Measurements from ENCODE around the gene LTB. TPM values are rescaled to one million over a fixed set of nuclear protein-coding genes. Genes with fewer than 3 reads are reported as not detected.
"Not testable (repeated sequence)": the region's sequence is repeated elsewhere in the genome, so short reads cannot be mapped to it uniquely, and the experiment has no call there.

Gene LTB
- total RNA-seq, 1 experiment from 2014 or later: not detected

DNA sequence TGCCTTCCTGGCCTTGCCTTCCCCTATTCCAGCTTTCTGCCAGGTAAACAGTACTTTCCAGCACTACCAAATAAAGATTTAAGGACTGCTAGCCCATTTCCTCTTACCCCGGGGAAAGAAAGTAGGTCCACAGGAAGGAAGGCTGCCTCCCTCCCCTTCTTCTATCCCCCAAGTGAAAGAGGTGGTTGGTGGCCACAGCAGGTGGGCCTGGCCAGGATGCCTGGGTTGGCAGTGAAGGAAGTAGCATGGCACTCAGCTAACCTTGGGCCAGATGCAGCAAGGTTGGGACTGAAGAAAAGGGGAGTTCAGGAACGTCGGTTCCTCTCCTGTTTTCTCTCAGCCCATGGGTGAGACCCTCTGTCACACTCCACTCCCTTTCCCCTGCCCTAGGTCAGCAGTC, 25.9 kb downstream of the LTB start:
- Mint-ChIP-seq H3K27ac (ENCODE audit: unreplicated experiment) (no peak overlapping the region), H3K4me1 (ENCODE audit: low read depth, unreplicated experiment) (no peaks in the 10 kb centered on the region), H3K36me3 (ENCODE audit: insufficient read depth, unreplicated experiment) (peaks cover 33% of the 10 kb centered on the region), H3K9me3 (ENCODE audit: unreplicated experiment) (no peaks in the 10 kb centered on the region), H3K27me3 (ENCODE audit: insufficient read depth, unreplicated experiment) (no peaks in the 10 kb centered on the region), H3K4me3 (ENCODE audit: unreplicated experiment) (no peak overlapping the region)
- Histone ChIP-seq H3K4me3 (ENCODE audit: low read depth, low read length) (no peak overlapping the region), H3K27me3 (replicated peaks; ENCODE audit: control insufficient read depth, insufficient read depth, low read length) (no peaks in the 10 kb centered on the region), H3K36me3 (ENCODE audit: control insufficient read depth, insufficient read depth, low read length) (no peaks in the 10 kb centered on the region; the same call in 1 of the 2 replicates), H3K4me1 (peaks cover 4% of the 10 kb centered on the region; the same call in 1 of the 2 replicates), H3K9me3 (no peaks in the 10 kb centered on the region)
- TF ChIP-seq, protein P1, sequence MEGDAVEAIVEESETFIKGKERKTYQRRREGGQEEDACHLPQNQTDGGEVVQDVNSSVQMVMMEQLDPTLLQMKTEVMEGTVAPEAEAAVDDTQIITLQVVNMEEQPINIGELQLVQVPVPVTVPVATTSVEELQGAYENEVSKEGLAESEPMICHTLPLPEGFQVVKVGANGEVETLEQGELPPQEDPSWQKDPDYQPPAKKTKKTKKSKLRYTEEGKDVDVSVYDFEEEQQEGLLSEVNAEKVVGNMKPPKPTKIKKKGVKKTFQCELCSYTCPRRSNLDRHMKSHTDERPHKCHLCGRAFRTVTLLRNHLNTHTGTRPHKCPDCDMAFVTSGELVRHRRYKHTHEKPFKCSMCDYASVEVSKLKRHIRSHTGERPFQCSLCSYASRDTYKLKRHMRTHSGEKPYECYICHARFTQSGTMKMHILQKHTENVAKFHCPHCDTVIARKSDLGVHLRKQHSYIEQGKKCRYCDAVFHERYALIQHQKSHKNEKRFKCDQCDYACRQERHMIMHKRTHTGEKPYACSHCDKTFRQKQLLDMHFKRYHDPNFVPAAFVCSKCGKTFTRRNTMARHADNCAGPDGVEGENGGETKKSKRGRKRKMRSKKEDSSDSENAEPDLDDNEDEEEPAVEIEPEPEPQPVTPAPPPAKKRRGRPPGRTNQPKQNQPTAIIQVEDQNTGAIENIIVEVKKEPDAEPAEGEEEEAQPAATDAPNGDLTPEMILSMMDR (IDR thresholded peaks at IDR 0.05; ENCODE audit: insufficient read depth in 1 of 2, low read depth in 1 of 2, low read length in 1 of 2, severe bottlenecking in 1 of 2, unreplicated experiment in 1 of 2): no peak
- POLR2A ChIA-PET: no interaction called here
- intact Hi-C loops (cut with micrococcal nuclease; ENCODE audit: unreplicated experiment): no loop called here
- no TSS peak for BruUV-seq (replicated peaks)
- CTCF ChIA-PET: no interaction called here
- DNase-seq: no peak

DNA sequence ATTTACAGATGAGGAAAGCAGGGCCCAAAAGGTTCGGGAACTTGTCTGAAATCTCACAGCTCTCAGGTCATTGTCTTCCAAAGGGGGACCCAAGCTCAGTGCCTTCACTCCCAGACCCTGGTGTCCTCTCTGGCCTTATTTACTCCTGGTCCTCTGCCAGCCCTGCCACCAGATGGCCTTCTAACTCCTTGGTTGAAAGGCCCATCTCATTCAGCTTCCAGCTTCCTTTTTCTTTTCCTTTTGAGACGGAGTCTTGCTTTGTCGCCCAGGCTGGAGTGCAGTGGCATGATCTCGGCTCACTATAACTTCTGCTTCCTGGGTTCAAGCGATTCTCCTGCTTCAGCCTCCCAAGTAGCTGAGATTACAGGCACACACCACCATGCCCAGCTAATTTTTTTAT, 30.9 kb downstream of the LTB start:
- peak in 1 of 2 experiments; percentile 50 for DNase-seq
- H3K36me3 ChIP-seq (ENCODE audit: control insufficient read depth, insufficient read depth, low read length); H3K4me3 ChIP-seq (ENCODE audit: low read depth, low read length); BruUV-seq (replicated peaks); H3K9me3 Mint-ChIP-seq (ENCODE audit: unreplicated experiment); H3K27ac Mint-ChIP-seq (ENCODE audit: unreplicated experiment); H3K9me3 ChIP-seq; H3K4me3 Mint-ChIP-seq (ENCODE audit: unreplicated experiment); H3K4me1 Mint-ChIP-seq (ENCODE audit: low read depth, unreplicated experiment); H3K27me3 Mint-ChIP-seq (ENCODE audit: insufficient read depth, unreplicated experiment); H3K27me3 ChIP-seq (replicated peaks; ENCODE audit: control insufficient read depth, insufficient read depth, low read length); H3K4me1 ChIP-seq: not testable (repeated sequence)
- POLR2A ChIA-PET: interaction anchor here (1.0 kb wide), 1 partner anchor 10 kb away, joined by 4 read pairs; no protein-coding TSS in a partner anchor
- CTCF ChIA-PET: interaction anchor here (0.7 to 2.2 kb wide), 6 partner anchors 9 to 46 kb away, joined by 3 to 41 read pairs (median 4); partner anchors contain the start of gene TNF
- H3K36me3 Mint-ChIP-seq (ENCODE audit: insufficient read depth, unreplicated experiment): peaks cover 33% of the 10 kb centered on the region
- TF ChIP-seq, protein P1 (IDR thresholded peaks at IDR 0.05; ENCODE audit: insufficient read depth in 1 of 2, low read depth in 1 of 2, low read length in 1 of 2, severe bottlenecking in 1 of 2, unreplicated experiment in 1 of 2): peak in 1 of 2 experiments; percentile 54
- intact Hi-C loops (cut with micrococcal nuclease; ENCODE audit: unreplicated experiment): loop anchor here (1.0 kb wide), 1 partner anchor 47 kb away; no protein-coding TSS in a partner anchor

DNA sequence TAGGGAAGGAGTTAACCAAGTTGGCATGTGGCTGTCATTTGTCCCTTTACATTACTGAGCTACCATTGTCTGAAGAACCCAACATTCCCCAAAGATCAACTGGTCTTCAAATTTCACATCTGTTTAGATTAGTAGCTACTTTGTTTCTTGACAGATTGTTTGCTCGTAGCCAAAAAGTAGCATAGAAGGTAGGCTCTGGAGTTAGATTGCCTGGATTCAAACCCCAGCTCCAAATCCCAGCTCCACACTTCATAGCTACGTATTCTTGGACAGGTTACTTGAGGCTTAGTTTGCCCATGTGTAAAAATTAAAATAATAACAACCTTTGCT, 33.7 kb downstream of the LTB start:
- H3K4me1 Mint-ChIP-seq (ENCODE audit: low read depth, unreplicated experiment): peaks cover 12% of the 10 kb centered on the region
- H3K4me1 ChIP-seq: peaks cover 6% of the 10 kb centered on the region; the same call in 1 of the 2 replicates
- TF ChIP-seq, protein P1 (IDR thresholded peaks at IDR 0.05; ENCODE audit: insufficient read depth in 1 of 2, low read depth in 1 of 2, low read length in 1 of 2, severe bottlenecking in 1 of 2, unreplicated experiment in 1 of 2): no peak
- CTCF ChIA-PET: interaction anchor here (0.6 to 1.2 kb wide), 3 partner anchors 48 to 91 kb away, joined by 3 read pairs; no protein-coding TSS in a partner anchor
- no peaks in the 10 kb centered on the region for H3K9me3 ChIP-seq
- H3K27me3 Mint-ChIP-seq (ENCODE audit: insufficient read depth, unreplicated experiment): no peaks in the 10 kb centered on the region
- POLR2A ChIA-PET: interaction anchor here (0.7 kb wide), 1 partner anchor 266 kb away, joined by 3 read pairs; no protein-coding TSS in a partner anchor
- H3K36me3 ChIP-seq (ENCODE audit: control insufficient read depth, insufficient read depth, low read length): no peaks in the 10 kb centered on the region
- no peak overlapping the region for H3K27ac Mint-ChIP-seq (ENCODE audit: unreplicated experiment)
- no peak for DNase-seq
- H3K27me3 ChIP-seq (replicated peaks; ENCODE audit: control insufficient read depth, insufficient read depth, low read length): no peaks in the 10 kb centered on the region
- H3K9me3 Mint-ChIP-seq (ENCODE audit: unreplicated experiment): no peaks in the 10 kb centered on the region
- H3K36me3 Mint-ChIP-seq (ENCODE audit: insufficient read depth, unreplicated experiment): peaks cover 38% of the 10 kb centered on the region
- no peak overlapping the region for H3K4me3 ChIP-seq (ENCODE audit: low read depth, low read length)
- intact Hi-C loops (cut with micrococcal nuclease; ENCODE audit: unreplicated experiment): loop anchor here (5.0 kb wide), 2 partner anchors 119 to 189 kb away; partner anchors contain the start of genes CLIC1, CSNK2B and LY6G5B
- BruUV-seq (replicated peaks): no TSS peak
- H3K4me3 Mint-ChIP-seq (ENCODE audit: unreplicated experiment): peak overlapping the region; percentile 87
